Activated CD8-positive, alpha-beta memory T cell treated with anti-CD3 and anti-CD28 coated beads for 1 hour (primary cell): ENCODE measurements around the gene TMEM234.

Experiments
- DNase-seq, 2 donors: peaks; one replicate each; pipeline ENCODE4 v3.0.0-alpha.2; 2020; ENCODE audit warnings: low read depth in 1 of 2; ENCODE audit errors: extremely low read depth in 1 of 2

Gene TMEM234

GRCh38 chr1:32240140-32240951 is 18.2 kb upstream of the TMEM234 start:
- peak in 1 of 2 donors; percentile 48 for DNase-seq

DNA sequence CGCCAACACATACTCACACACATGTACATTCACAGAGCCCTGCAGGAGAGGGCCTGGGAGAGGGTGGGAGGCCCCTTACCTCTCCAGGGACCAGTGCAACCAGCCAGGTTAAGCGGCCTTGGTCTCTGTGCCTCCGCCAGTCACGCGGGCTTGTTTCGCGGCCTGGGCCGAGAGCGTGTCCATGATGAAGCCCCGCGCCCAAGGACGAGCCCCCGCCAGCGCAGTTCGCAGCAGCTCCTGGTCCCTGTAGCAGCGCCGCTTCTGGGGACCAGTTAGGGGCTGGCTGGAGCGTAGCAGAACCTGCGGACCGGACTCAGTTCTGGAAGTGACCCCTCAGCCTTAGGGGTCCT is 17.6 kb upstream of the TMEM234 start:
- no peak for DNase-seq

DNA sequence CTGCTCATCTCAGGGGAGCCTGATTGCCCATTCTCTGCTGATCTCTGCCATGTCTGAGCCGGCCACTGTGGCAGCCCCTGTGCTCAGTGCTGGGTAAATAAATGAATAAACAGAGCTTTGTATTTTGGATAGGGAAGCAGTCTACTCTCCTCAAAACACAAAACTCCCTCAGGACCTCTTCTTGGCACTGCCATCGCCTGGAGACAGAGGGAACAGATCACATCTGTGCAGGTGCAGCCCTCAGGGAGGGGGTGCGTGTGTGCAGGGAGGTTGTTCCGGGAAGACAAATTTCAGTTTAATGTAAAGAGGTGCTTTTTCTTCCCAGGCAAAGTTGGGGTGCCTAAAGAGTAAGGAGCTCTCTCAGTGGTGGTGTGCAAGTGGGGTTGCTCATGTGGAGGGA is 17.2 kb upstream of the TMEM234 start:
- DNase-seq = no peak

GRCh38 chr1:32234792-32235191 is 12.6 kb upstream of the TMEM234 start:
- DNase-seq = no peak

GRCh38 chr1:32232558-32233304 is 10.6 kb upstream of the TMEM234 start:
- no peak for DNase-seq

DNA sequence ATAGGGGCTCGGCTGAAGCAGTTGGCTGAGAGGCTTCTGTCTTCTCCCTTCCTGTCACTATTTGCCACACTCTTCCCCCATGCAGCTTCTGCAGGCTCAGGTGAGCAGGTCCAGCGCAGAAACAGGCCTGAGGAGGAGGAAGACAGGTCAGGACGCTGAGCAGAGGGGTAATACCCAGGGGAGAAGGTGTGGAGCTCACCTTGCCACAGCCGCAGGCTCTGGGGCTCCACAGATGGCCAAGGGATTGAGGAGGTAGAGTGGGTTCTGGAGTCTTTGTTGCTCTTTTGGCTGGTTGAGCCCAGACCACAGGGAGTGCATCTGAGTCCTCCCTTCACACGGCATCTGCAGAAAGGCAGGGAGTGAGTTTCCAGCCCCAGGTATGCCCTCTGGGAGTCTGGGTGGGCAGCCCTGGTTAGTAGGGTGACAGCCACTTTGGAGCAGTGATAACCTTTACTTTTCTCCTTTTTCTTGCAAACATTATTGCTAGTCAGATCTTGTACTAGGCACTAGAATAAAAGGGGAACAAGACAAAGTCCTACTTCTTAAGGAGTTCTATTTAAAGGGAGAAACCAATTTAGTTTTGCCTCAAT is 9.8 kb upstream of the TMEM234 start:
- no peak for DNase-seq

DNA sequence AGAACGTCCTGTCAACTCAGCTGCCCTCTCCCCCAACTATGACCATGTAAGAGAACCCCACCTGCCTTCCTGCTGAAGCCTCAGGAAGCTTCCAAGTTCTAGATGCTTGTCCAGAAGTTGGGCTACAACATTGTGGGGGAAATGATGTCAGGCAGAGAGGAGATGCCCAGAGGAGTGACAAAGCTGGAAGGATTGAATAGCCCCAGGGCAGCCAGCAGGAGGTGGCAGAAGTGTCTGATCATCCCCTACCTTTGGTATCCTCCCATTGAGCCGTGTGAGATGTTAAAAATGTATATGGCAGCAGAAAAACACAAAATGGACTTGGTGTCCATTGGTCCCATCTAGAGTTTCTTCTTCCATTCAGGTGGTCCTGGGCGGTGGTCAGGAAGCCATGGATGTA is 6.6 kb upstream of the TMEM234 start:
- no peak for DNase-seq

GRCh38 chr1:32224285-32224684 is 2.1 kb upstream of the TMEM234 start:
- no peak for DNase-seq

- no peak for DNase-seq
Observed at GRCh38 chr1:32223683-32224082, 1.5 kb upstream of the TMEM234 start.

DNA sequence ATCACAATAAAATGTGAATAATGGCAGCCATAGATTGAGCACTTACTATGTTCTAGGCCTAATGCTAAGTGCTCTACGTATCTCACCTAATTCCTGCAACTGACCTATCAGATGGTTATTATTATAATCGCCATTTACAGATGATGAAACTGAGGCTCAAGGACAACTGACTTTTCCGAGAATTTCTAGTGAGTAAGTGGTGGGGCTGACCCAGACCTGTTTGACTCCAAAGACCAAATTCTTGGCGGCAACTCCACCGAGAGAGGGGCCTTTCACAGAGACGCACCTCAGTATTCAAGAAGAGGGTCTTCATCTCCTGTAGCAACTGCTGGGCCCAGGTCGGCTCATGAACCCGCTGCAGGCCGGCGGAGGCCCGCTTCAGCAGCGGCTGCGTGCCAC is 573 bp downstream of the TMEM234 start:
- DNase-seq = no peak

GRCh38 chr1:32220746-32221580 is 1.2 kb downstream of the TMEM234 start:
- DNase-seq = no peak

GRCh38 chr1:32219022-32219421 is 3.1 kb downstream of the TMEM234 start:
- no peak for DNase-seq

DNA sequence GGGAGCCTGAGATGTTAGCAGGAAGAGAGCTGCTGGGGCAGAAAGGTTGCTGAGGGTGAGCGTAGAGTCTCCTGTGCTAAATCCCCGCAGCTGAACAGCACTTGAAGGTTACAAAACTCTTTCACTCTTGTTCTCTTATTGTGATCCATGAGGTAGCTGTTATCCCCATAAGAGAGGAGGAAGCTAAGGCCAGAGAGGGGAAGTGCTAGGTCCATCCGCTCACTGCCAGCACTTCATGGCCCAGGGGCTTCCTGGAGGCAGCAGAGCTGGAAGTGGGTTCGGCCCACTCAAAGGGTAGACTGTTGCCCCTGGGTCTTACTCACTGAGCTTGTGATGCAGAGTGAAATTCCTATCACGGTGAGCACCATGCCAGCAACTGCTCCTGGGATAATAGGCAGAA is 5.6 kb downstream of the TMEM234 start:
- no peak for DNase-seq

DNA sequence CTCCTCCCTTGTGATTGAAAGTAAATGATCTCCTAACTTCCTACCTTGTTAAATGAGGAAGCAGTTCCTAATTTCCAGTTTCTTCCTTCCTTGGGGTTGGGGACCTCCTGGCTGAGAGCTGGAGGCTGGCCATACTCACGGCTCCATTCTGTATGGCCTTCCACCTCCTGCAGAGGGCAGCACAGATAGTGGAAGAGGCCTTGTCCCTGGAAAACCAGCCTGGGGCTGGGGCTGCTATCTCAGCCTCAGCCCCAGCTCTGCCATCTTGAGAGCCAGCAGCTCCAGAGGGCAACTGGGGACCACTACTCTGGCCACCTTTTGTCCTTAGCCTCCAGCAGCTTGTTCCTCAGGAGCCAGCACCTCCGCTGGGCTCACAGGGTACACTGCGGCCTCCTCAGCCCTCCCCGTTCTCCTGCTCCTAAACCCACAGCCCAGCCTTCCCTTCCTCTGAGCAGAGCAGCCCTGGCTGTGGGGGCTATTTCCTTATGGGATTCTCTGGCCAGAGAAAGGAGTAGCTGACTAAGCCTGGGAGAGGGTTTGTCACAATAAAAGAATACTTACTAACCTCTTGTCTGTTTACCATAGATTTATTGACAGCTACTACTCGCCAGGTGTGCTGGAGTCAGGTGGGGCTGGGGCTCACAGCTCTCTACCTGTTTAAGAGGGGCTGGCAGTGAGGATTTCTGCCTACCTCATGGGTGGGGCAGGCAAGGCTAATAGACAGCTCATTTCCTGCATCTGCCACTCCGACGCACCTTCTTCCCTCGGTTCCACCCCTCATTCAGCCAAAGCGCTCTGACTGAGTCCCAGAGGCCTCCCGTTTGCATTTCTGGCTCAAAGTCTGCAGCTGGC is 6.3 kb downstream of the TMEM234 start:
- peak in 1 of 2 donors; percentile 39 for DNase-seq

GRCh38 chr1:32208891-32209328 is 13.2 kb downstream of the TMEM234 start, which contains the start of gene DCDC2B:
Gene DCDC2B, plus strand, starts transcription at chr1:32209089. Its CDS starts 5 bp downstream, at chr1:32209094.
- DNase-seq = no peak

DNA sequence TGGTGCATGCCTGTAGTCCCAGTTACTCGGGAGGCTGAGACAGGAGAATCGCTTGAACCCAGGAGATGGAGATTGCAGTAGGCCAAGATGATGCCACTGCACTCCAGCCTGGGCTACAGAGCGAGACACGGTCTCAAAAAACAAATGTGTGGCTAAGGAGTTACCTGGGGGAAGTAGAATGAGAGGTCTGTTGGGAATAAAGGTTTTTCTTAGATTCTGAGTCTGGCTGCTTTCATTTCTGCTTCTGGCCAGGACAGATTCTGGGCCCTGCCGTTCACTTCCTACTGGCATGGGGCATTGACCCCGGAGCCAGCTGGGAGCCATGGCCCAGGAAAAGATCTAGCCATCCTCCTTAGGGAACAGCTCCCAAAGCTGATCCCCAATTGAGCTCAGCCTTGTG is 13.7 kb downstream of the TMEM234 start:
- no peak for DNase-seq

- peak; percentile 59 to 73 for DNase-seq
Observed at GRCh38 chr1:32205401-32206370, 16.5 kb downstream of the TMEM234 start, which contains the start of gene IQCC. Gene IQCC, plus strand, starts transcription at chr1:32205671. Its CDS starts 11 bp downstream, at chr1:32205682.

DNA sequence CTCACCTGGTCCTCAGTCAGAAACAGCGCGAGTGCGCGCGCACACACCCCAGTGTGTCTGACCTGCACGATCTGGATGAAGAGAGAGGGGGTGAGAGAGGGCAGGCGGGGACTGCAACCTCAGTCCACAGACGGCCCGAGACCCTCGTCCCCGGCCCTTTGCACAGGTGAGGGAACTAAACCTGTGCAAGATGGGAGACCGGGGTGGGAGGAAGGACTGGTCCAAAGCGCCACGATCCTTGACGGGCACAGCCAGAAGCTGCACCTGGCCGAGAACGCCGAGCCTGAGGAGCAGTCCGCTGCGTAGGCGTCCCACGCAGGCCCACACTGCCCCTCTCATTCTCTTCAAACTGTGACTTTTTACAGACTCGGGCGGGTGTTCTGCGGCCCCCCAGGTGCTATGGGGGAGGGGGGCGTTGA is 17.2 kb downstream of the TMEM234 start:
- no peak for DNase-seq
